ENCODE results near the gene PRDM16. TPM values are rescaled to one million over a fixed set of nuclear protein-coding genes. Genes with fewer than 3 reads are reported as not detected.

The PRDM16 gene
- total RNA-seq, 1 donor from 2014 or later = 0.43 TPM

- no peak for TF ChIP-seq CTCF (IDR thresholded peaks at IDR 0.05; ENCODE audit: insufficient read depth, low read depth, low read length)
- no peak for TF ChIP-seq EZH2 (IDR thresholded peaks at IDR 0.05; ENCODE audit: insufficient read depth, low read length)
- Histone ChIP-seq H2AFZ (ENCODE audit: low read depth, low read length) (no peak overlapping the region), H3K4me3 (ENCODE audit: insufficient read depth, low read depth, low read length) (no peak overlapping the region), H3K79me2 (ENCODE audit: insufficient read depth, low read length) (no peaks in the 10 kb centered on the region), H3K27me3 (ENCODE audit: insufficient read depth, low read length) (peaks cover 10% of the 10 kb centered on the region), H3K4me1 (ENCODE audit: insufficient read depth, low read length) (peaks cover 23% of the 10 kb centered on the region), H4K20me1 (ENCODE audit: insufficient read depth, low read length) (peaks cover 46% of the 10 kb centered on the region), H3K36me3 (ENCODE audit: insufficient read depth, low read length) (no peaks in the 10 kb centered on the region), H3K9ac (ENCODE audit: low read length) (no peak overlapping the region), H3K4me2 (ENCODE audit: low read length) (no peak overlapping the region), H3K27ac (ENCODE audit: low read depth, low read length) (no peak overlapping the region), H3K9me3 (ENCODE audit: insufficient read depth, low read depth, low read length) (no peaks in the 10 kb centered on the region)
- DNase-seq (ENCODE audit: low read depth) (no peak), FAIRE-seq (no peak)
- peaks cover 6% of the 10 kb centered on the region for H3K4me1 Mint-ChIP-seq (ENCODE audit: low read depth, unreplicated experiment)
- peaks cover 2% of the 10 kb centered on the region for H3K9me3 Mint-ChIP-seq (ENCODE audit: unreplicated experiment)
- H3K27me3 Mint-ChIP-seq (ENCODE audit: low read depth, unreplicated experiment) = peaks cover 42% of the 10 kb centered on the region
- no peak overlapping the region for H3K27ac Mint-ChIP-seq (ENCODE audit: unreplicated experiment)
- no peaks in the 10 kb centered on the region for H3K36me3 Mint-ChIP-seq (ENCODE audit: low read depth, unreplicated experiment)
- no peak overlapping the region for H3K4me3 Mint-ChIP-seq (ENCODE audit: unreplicated experiment)
Observed at GRCh38 chr1:3215198-3216014, 146.4 kb downstream of the PRDM16 start.

GRCh38 chr1:3216015-3216391, 147.0 kb downstream of the PRDM16 start:
- FAIRE-seq (no peak), DNase-seq (ENCODE audit: low read depth) (no peak)
- Mint-ChIP-seq H3K27me3 (ENCODE audit: low read depth, unreplicated experiment) (peaks cover 47% of the 10 kb centered on the region), H3K9me3 (ENCODE audit: unreplicated experiment) (peaks cover 2% of the 10 kb centered on the region), H3K27ac (ENCODE audit: unreplicated experiment) (no peak overlapping the region), H3K4me1 (ENCODE audit: low read depth, unreplicated experiment) (peaks cover 6% of the 10 kb centered on the region), H3K4me3 (ENCODE audit: unreplicated experiment) (no peak overlapping the region), H3K36me3 (ENCODE audit: low read depth, unreplicated experiment) (no peaks in the 10 kb centered on the region)
- Histone ChIP-seq H3K27ac (ENCODE audit: low read depth, low read length) (no peak overlapping the region), H4K20me1 (ENCODE audit: insufficient read depth, low read length) (peaks cover 52% of the 10 kb centered on the region), H3K36me3 (ENCODE audit: insufficient read depth, low read length) (no peaks in the 10 kb centered on the region), H3K27me3 (ENCODE audit: insufficient read depth, low read length) (peaks cover 13% of the 10 kb centered on the region), H3K4me1 (ENCODE audit: insufficient read depth, low read length) (peaks cover 23% of the 10 kb centered on the region), H3K4me3 (ENCODE audit: insufficient read depth, low read depth, low read length) (no peak overlapping the region), H3K9ac (ENCODE audit: low read length) (no peak overlapping the region), H3K9me3 (ENCODE audit: insufficient read depth, low read depth, low read length) (no peaks in the 10 kb centered on the region), H2AFZ (ENCODE audit: low read depth, low read length) (no peak overlapping the region), H3K4me2 (ENCODE audit: low read length) (no peak overlapping the region), H3K79me2 (ENCODE audit: insufficient read depth, low read length) (no peaks in the 10 kb centered on the region)
- TF ChIP-seq EZH2 (IDR thresholded peaks at IDR 0.05; ENCODE audit: insufficient read depth, low read length) (no peak), CTCF (IDR thresholded peaks at IDR 0.05; ENCODE audit: insufficient read depth, low read depth, low read length) (no peak)

GRCh38 chr1:3217181-3217641, 148.2 kb downstream of the PRDM16 start:
- Mint-ChIP-seq H3K9me3 (ENCODE audit: unreplicated experiment) (peaks cover 2% of the 10 kb centered on the region), H3K4me3 (ENCODE audit: unreplicated experiment) (no peak overlapping the region), H3K27ac (ENCODE audit: unreplicated experiment) (no peak overlapping the region), H3K4me1 (ENCODE audit: low read depth, unreplicated experiment) (peaks cover 6% of the 10 kb centered on the region), H3K36me3 (ENCODE audit: low read depth, unreplicated experiment) (no peaks in the 10 kb centered on the region), H3K27me3 (ENCODE audit: low read depth, unreplicated experiment) (peaks cover 44% of the 10 kb centered on the region)
- H3K27me3 ChIP-seq (ENCODE audit: insufficient read depth, low read length) = peaks cover 16% of the 10 kb centered on the region
- H3K4me1 ChIP-seq (ENCODE audit: insufficient read depth, low read length) = peaks cover 23% of the 10 kb centered on the region
- H3K9ac ChIP-seq (ENCODE audit: low read length) = no peak overlapping the region
- peaks cover 56% of the 10 kb centered on the region for H4K20me1 ChIP-seq (ENCODE audit: insufficient read depth, low read length)
- no peaks in the 10 kb centered on the region for H3K79me2 ChIP-seq (ENCODE audit: insufficient read depth, low read length)
- H3K4me2 ChIP-seq (ENCODE audit: low read length) = peak overlapping the region; percentile 39
- no peak overlapping the region for H3K27ac ChIP-seq (ENCODE audit: low read depth, low read length)
- peak; percentile 2 for DNase-seq (ENCODE audit: low read depth)
- H3K9me3 ChIP-seq (ENCODE audit: insufficient read depth, low read depth, low read length) = no peaks in the 10 kb centered on the region
- TF ChIP-seq EZH2 (IDR thresholded peaks at IDR 0.05; ENCODE audit: insufficient read depth, low read length) (no peak), CTCF (IDR thresholded peaks at IDR 0.05; ENCODE audit: insufficient read depth, low read depth, low read length) (no peak)
- no peak overlapping the region for H3K4me3 ChIP-seq (ENCODE audit: insufficient read depth, low read depth, low read length)
- H2AFZ ChIP-seq (ENCODE audit: low read depth, low read length) = no peak overlapping the region
- FAIRE-seq = no peak
- H3K36me3 ChIP-seq (ENCODE audit: insufficient read depth, low read length) = no peaks in the 10 kb centered on the region

Data from astrocyte (in vitro differentiated cells and primary cell).